HepG2 (cell line): ENCODE data around the gene VPS11. TPM values are rescaled to one million over a fixed set of nuclear protein-coding genes. Genes with fewer than 3 reads are reported as not detected.

ENCODE experiments used
- ASH2L ChIP-seq: fragments of 300-600, 200-600 bp; sonication (generic); IDR thresholded peaks from 2 replicates; pipeline ENCODE4 v1.7.0; 2017; ENCODE audit warnings: low read depth, mild to moderate bottlenecking, moderate library complexity, mixed read lengths, low read length; ENCODE audit not compliant: insufficient read length
- NFE2 ChIP-seq: sonication (generic); formaldehyde crosslinking; IDR thresholded peaks from 2 replicates; pipeline ENCODE4 v1.4.0; 2020; ENCODE audit warnings: missing genetic modification reagents
- SIN3A ChIP-seq: IDR thresholded peaks from 2 replicates; pipeline ENCODE4 v1.6.1; 2011; ENCODE audit warnings: low read depth, mild to moderate bottlenecking, control low read depth, low read length, borderline replicate concordance
- ZFP37 ChIP-seq: sonication (generic); formaldehyde crosslinking; IDR thresholded peaks from 2 replicates; pipeline ENCODE4 v1.4.0; 2020; ENCODE audit warnings: missing genetic modification reagents, borderline replicate concordance
- ZNF124 ChIP-seq: sonication (generic); formaldehyde crosslinking; IDR thresholded peaks from 2 replicates; pipeline ENCODE4 v1.4.0; 2020; ENCODE audit warnings: missing genetic modification reagents
- ZNF768 ChIP-seq: sonication (generic); formaldehyde crosslinking; IDR thresholded peaks from 2 replicates; pipeline ENCODE4 v1.4.0; 2020; ENCODE audit warnings: missing genetic modification reagents
- polyA plus RNA-seq, 8 experiments: library from polyadenylated mRNA; depleted of rRNA in 3 of 8; stranded (reverse) in 7 of 8; unstranded in 1 of 8; fragments of >200 nt; fragmentation: Illumina TruSeq in 4 of 8; extraction: Trizol in 4 of 8; gene quantifications; 2 replicates each; pipeline versions ENCODE4 v1.2.1 to v1.2.3, GENCODE V29; 2011 to 2016; ENCODE audit warnings: low read depth in 4 of 8, missing spikeins in 1 of 8, mixed read lengths in 1 of 8; ENCODE audit not compliant: insufficient read depth in 1 of 8
- total RNA-seq, 5 experiments: library from RNA; depleted of rRNA; stranded (reverse); fragments of >200 nt; fragmentation: Illumina TruSeq; extraction: Trizol; gene quantifications; 2 replicates each; pipeline ENCODE4 v1.2.3, GENCODE V29; 2016; ENCODE audit warnings: low read depth in 1 of 5
- TF ChIP-seq, protein P1 (sequence below): sonication (generic); formaldehyde crosslinking; IDR thresholded peaks from 2 replicates; pipeline ENCODE4 v1.4.0; 2020; ENCODE audit warnings: missing genetic modification reagents
- TF ChIP-seq, protein P2 (sequence below): sonication (generic); formaldehyde crosslinking; IDR thresholded peaks from 2 replicates; pipeline ENCODE4 v1.4.0; 2020; ENCODE audit warnings: missing genetic modification reagents
- TF ChIP-seq, protein P3 (sequence below): sonication (generic); formaldehyde crosslinking; IDR thresholded peaks from 2 replicates; pipeline ENCODE4 v1.4.0; 2020; ENCODE audit warnings: mild to moderate bottlenecking, missing genetic modification reagents, borderline replicate concordance
- TF ChIP-seq, protein P4 (sequence below): sonication (generic); formaldehyde crosslinking; IDR thresholded peaks from 2 replicates; pipeline ENCODE4 v1.5.1; 2020; ENCODE audit warnings: mild to moderate bottlenecking, missing genetic modification reagents, borderline replicate concordance
- TF ChIP-seq, protein P5 (sequence below): sonication (generic); formaldehyde crosslinking; IDR thresholded peaks from 2 replicates; pipeline ENCODE4 v1.4.0; 2020; ENCODE audit warnings: mild to moderate bottlenecking, missing genetic modification reagents

The VPS11 gene
- total and polyA plus RNA-seq, 2 of the 13 experiments (the other 11 are each of a cell fraction or from before 2014, with no cell fraction given), result 13.7 to 21.6 TPM

DNA sequence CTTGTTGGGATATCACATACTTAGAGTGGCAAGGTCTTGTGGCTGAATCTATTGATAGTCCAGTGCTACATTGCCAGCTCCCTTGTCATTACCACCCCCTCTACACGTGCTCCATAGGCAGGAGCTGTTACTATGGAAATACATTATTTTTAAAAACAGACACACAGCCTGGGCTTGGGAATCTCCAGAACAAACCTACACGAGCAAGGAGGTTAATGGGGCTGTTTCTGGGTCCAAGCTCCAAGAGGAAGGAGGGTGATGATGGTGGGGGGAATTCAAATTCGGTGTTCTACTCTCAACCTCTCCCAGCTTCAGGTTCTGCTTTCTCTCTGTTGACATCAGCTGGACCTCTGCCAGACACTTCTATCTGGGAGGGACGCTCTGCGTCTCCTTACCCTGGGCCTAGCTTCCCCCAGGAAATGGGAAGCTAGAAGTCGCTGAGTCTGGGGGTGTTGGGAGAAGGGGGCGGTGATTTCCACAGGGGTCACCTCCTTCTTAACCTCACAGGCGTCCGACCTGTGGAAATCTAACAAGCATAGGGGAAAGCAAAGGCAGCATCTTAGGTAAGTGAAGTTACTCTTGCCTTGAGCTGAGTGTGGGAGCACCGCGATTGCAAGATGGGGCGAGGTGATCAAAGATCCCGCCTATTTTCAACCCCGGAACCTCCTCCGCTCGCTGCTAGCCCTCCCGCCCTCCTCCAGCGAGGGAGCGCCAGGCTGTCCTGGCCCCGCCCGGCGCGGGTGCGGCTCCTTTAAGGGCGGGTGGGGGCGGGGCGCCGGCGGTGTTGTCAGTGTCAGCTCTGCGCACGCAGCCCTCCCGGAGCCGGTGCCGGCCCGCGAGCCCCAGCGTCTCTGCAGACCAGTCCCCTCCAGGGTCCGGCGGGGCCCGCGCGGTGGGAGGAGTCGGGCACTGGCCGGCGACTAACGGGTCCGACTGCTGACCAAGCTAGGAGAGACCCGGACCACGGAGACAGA, 39.2 kb downstream of the VPS11 start, which contains the start of gene C2CD2L (continued):
- TF ChIP-seq, protein P1, sequence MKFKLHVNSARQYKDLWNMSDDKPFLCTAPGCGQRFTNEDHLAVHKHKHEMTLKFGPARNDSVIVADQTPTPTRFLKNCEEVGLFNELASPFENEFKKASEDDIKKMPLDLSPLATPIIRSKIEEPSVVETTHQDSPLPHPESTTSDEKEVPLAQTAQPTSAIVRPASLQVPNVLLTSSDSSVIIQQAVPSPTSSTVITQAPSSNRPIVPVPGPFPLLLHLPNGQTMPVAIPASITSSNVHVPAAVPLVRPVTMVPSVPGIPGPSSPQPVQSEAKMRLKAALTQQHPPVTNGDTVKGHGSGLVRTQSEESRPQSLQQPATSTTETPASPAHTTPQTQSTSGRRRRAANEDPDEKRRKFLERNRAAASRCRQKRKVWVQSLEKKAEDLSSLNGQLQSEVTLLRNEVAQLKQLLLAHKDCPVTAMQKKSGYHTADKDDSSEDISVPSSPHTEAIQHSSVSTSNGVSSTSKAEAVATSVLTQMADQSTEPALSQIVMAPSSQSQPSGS (CRISPR knock-in tag), result 0 out of 2 replicates have a peak, but pooled peaks have one; percentile 20
- TF ChIP-seq ZNF768 (CRISPR knock-in tag) (peak; percentile 47; the same call in 1 of the 2 replicates), ZFP37 (CRISPR knock-in tag) (peak; percentile 4; the same call in 1 of the 2 replicates), ZNF124 (CRISPR knock-in tag) (no peak), ASH2L (no peak), SIN3A (peak; percentile 79; the same call in 1 of the 2 replicates), NFE2 (CRISPR knock-in tag) (no peak)
- TF ChIP-seq, protein P2, sequence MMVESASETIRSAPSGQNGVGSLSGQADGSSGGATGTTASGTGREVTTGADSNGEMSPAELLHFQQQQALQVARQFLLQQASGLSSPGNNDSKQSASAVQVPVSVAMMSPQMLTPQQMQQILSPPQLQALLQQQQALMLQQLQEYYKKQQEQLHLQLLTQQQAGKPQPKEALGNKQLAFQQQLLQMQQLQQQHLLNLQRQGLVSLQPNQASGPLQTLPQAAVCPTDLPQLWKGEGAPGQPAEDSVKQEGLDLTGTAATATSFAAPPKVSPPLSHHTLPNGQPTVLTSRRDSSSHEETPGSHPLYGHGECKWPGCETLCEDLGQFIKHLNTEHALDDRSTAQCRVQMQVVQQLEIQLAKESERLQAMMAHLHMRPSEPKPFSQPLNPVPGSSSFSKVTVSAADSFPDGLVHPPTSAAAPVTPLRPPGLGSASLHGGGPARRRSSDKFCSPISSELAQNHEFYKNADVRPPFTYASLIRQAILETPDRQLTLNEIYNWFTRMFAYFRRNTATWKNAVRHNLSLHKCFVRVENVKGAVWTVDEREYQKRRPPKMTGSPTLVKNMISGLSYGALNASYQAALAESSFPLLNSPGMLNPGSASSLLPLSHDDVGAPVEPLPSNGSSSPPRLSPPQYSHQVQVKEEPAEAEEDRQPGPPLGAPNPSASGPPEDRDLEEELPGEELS (CRISPR knock-in tag), result 0 out of 2 replicates have a peak, but pooled peaks have one; percentile 42
- TF ChIP-seq, protein P3, sequence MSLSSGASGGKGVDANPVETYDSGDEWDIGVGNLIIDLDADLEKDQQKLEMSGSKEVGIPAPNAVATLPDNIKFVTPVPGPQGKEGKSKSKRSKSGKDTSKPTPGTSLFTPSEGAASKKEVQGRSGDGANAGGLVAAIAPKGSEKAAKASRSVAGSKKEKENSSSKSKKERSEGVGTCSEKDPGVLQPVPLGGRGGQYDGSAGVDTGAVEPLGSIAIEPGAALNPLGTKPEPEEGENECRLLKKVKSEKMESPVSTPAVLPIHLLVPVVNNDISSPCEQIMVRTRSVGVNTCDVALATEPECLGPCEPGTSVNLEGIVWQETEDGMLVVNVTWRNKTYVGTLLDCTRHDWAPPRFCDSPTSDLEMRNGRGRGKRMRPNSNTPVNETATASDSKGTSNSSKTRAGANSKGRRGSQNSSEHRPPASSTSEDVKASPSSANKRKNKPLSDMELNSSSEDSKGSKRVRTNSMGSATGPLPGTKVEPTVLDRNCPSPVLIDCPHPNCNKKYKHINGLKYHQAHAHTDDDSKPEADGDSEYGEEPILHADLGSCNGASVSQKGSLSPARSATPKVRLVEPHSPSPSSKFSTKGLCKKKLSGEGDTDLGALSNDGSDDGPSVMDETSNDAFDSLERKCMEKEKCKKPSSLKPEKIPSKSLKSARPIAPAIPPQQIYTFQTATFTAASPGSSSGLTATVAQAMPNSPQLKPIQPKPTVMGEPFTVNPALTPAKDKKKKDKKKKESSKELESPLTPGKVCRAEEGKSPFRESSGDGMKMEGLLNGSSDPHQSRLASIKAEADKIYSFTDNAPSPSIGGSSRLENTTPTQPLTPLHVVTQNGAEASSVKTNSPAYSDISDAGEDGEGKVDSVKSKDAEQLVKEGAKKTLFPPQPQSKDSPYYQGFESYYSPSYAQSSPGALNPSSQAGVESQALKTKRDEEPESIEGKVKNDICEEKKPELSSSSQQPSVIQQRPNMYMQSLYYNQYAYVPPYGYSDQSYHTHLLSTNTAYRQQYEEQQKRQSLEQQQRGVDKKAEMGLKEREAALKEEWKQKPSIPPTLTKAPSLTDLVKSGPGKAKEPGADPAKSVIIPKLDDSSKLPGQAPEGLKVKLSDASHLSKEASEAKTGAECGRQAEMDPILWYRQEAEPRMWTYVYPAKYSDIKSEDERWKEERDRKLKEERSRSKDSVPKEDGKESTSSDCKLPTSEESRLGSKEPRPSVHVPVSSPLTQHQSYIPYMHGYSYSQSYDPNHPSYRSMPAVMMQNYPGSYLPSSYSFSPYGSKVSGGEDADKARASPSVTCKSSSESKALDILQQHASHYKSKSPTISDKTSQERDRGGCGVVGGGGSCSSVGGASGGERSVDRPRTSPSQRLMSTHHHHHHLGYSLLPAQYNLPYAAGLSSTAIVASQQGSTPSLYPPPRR, result no peak
- TF ChIP-seq, protein P4, sequence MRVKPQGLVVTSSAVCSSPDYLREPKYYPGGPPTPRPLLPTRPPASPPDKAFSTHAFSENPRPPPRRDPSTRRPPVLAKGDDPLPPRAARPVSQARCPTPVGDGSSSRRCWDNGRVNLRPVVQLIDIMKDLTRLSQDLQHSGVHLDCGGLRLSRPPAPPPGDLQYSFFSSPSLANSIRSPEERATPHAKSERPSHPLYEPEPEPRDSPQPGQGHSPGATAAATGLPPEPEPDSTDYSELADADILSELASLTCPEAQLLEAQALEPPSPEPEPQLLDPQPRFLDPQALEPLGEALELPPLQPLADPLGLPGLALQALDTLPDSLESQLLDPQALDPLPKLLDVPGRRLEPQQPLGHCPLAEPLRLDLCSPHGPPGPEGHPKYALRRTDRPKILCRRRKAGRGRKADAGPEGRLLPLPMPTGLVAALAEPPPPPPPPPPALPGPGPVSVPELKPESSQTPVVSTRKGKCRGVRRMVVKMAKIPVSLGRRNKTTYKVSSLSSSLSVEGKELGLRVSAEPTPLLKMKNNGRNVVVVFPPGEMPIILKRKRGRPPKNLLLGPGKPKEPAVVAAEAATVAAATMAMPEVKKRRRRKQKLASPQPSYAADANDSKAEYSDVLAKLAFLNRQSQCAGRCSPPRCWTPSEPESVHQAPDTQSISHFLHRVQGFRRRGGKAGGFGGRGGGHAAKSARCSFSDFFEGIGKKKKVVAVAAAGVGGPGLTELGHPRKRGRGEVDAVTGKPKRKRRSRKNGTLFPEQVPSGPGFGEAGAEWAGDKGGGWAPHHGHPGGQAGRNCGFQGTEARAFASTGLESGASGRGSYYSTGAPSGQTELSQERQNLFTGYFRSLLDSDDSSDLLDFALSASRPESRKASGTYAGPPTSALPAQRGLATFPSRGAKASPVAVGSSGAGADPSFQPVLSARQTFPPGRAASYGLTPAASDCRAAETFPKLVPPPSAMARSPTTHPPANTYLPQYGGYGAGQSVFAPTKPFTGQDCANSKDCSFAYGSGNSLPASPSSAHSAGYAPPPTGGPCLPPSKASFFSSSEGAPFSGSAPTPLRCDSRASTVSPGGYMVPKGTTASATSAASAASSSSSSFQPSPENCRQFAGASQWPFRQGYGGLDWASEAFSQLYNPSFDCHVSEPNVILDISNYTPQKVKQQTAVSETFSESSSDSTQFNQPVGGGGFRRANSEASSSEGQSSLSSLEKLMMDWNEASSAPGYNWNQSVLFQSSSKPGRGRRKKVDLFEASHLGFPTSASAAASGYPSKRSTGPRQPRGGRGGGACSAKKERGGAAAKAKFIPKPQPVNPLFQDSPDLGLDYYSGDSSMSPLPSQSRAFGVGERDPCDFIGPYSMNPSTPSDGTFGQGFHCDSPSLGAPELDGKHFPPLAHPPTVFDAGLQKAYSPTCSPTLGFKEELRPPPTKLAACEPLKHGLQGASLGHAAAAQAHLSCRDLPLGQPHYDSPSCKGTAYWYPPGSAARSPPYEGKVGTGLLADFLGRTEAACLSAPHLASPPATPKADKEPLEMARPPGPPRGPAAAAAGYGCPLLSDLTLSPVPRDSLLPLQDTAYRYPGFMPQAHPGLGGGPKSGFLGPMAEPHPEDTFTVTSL (CRISPR knock-in tag), result peak; percentile 41; the same call in 1 of the 2 replicates
- TF ChIP-seq, protein P5, sequence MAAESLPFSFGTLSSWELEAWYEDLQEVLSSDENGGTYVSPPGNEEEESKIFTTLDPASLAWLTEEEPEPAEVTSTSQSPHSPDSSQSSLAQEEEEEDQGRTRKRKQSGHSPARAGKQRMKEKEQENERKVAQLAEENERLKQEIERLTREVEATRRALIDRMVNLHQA (CRISPR knock-in tag), result no peak
